ENCODE measurements around the gene KCNK10. TPM values are rescaled to one million over a fixed set of nuclear protein-coding genes. Genes with fewer than 3 reads are reported as not detected.

Gene KCNK10
- total and polyA plus RNA-seq, 11 donors = 0.07 to 0.31 (median 0.20) TPM; not detected in 7

- 32 to 48% (median 44%) methylated on average over 3 of the region's 3 CpGs for WGBS, 4 donors
- no peak for DNase-seq
Observed at GRCh38 chr14:88348546-88348945, 25.5 kb upstream of the KCNK10 start.

GRCh38 chr14:88346048-88346639 lies 23.1 kb upstream of the KCNK10 start:
- no peak for TF ChIP-seq CTCF (IDR thresholded peaks at IDR 0.05)
- TF ChIP-seq POLR2A (IDR thresholded peaks at IDR 0.05) = no peak
- Histone ChIP-seq H3K4me1 (no peaks in the 10 kb centered on the region), H3K36me3 (no peaks in the 10 kb centered on the region), H3K27ac (no peak overlapping the region), H3K4me3 (no peak overlapping the region), H3K9me3 (no peaks in the 10 kb centered on the region), H3K27me3 (peaks cover 0 to 5% (median 0%) of the 10 kb centered on the region in 9 donors)
- no peak for DNase-seq
- 73 to 76% (median 75%) methylated on average over 5 of the region's 5 CpGs for WGBS, 4 donors
- ATAC-seq = no peak
- intact Hi-C loops (cut with DNase I) = no loop called here

More at GRCh38 chr14:88348546-88348945, 25.5 kb upstream of the KCNK10 start:
- no peak for ATAC-seq
- Histone ChIP-seq H3K36me3 (no peaks in the 10 kb centered on the region), H3K4me3 (no peak overlapping the region), H3K9me3 (no peaks in the 10 kb centered on the region), H3K27me3 (peaks cover 0 to 5% (median 0%) of the 10 kb centered on the region in 9 donors), H3K4me1 (no peaks in the 10 kb centered on the region), H3K27ac (no peak overlapping the region)
- TF ChIP-seq POLR2A (IDR thresholded peaks at IDR 0.05) = no peak
- TF ChIP-seq CTCF (IDR thresholded peaks at IDR 0.05) = no peak
- intact Hi-C loops (cut with DNase I) = no loop called here

GRCh38 chr14:88342980-88343379 lies 19.9 kb upstream of the KCNK10 start:
- no peak for DNase-seq
- peaks cover 0 to 12% (median 0%) of the 10 kb centered on the region in 9 donors for H3K27me3 ChIP-seq
- no peaks in the 10 kb centered on the region for H3K4me1 ChIP-seq
- TF ChIP-seq CTCF (IDR thresholded peaks at IDR 0.05) (no peak), POLR2A (IDR thresholded peaks at IDR 0.05) (no peak)
- no peak overlapping the region for H3K27ac ChIP-seq
- no peaks in the 10 kb centered on the region for H3K9me3 ChIP-seq
- no peaks in the 10 kb centered on the region for H3K36me3 ChIP-seq
- 91 to 96% (median 94%) methylated on average over 2 of the region's 2 CpGs for WGBS, 4 donors
- ATAC-seq = no peak
- intact Hi-C loops (cut with DNase I) = no loop called here
- no peak overlapping the region for H3K4me3 ChIP-seq

GRCh38 chr14:88340357-88340756 lies 17.3 kb upstream of the KCNK10 start:
- H3K4me1 ChIP-seq = no peaks in the 10 kb centered on the region
- H3K9me3 ChIP-seq = no peaks in the 10 kb centered on the region
- H3K36me3 ChIP-seq = no peaks in the 10 kb centered on the region
- ATAC-seq = no peak
- H3K27ac ChIP-seq = no peak overlapping the region
- intact Hi-C loops (cut with DNase I) = no loop called here
- no peak for DNase-seq
- H3K4me3 ChIP-seq = no peak overlapping the region
- TF ChIP-seq CTCF (IDR thresholded peaks at IDR 0.05) = no peak
- TF ChIP-seq POLR2A (IDR thresholded peaks at IDR 0.05) = no peak
- H3K27me3 ChIP-seq = peaks cover 0 to 15% (median 0%) of the 10 kb centered on the region in 9 donors
